Measurements from ENCODE around the gene OR2D2.
A peak's percentile ranks its signal among the peaks of the same experiment; 100 is the strongest.
"Not testable (repeated sequence)": the region's sequence is repeated elsewhere in the genome, so short reads cannot be mapped to it uniquely, and the experiment has no call there.

The OR2D2 gene

GRCh38 chr11:6892400-6892799 lies at the start of gene OR2D2:
Gene OR2D2 (minus strand): TSS chr11:6892500. CDS start chr11:6892500, 0 bp downstream.
- DNase-seq (ENCODE audit: low spot score), result no peak

- no peak for DNase-seq (ENCODE audit: low spot score)
These were observed 49.7 kb upstream of the OR2D2 start for GRCh38 chr11:6941970-6942369.

- no peak for DNase-seq (ENCODE audit: low spot score)
These were observed 39.8 kb upstream of the OR2D2 start for GRCh38 chr11:6932145-6932544.

GRCh38 chr11:6931146-6931713 lies 38.9 kb upstream of the OR2D2 start:
- no peak for DNase-seq (ENCODE audit: low spot score)

- DNase-seq (ENCODE audit: low spot score), result no peak
These were observed 36.6 kb upstream of the OR2D2 start for GRCh38 chr11:6928916-6929315.

- no peak for DNase-seq (ENCODE audit: low spot score)
These were observed 34.8 kb upstream of the OR2D2 start for GRCh38 chr11:6927030-6927617.

GRCh38 chr11:6926208-6927029 lies 34.1 kb upstream of the OR2D2 start, which contains the start of gene ZNF215:
Gene ZNF215 (plus strand): TSS chr11:6926426. CDS start chr11:6932273, 5,847 bp downstream.
- peak; percentile 49 for DNase-seq (ENCODE audit: low spot score)

GRCh38 chr11:6925636-6926207 lies 33.4 kb upstream of the OR2D2 start:
- DNase-seq (ENCODE audit: low spot score), result no peak

- DNase-seq (ENCODE audit: low spot score), result no peak
These were observed 32.8 kb upstream of the OR2D2 start for GRCh38 chr11:6925007-6925577.

- DNase-seq (ENCODE audit: low spot score), result no peak
These were observed 28.4 kb upstream of the OR2D2 start, which contains the start of gene OR2D3 for GRCh38 chr11:6920702-6921101. Gene OR2D3 (plus strand): TSS chr11:6921002. CDS start chr11:6921002, 0 bp downstream.

- DNase-seq (ENCODE audit: low spot score), result no peak
These were observed 27.4 kb upstream of the OR2D2 start for GRCh38 chr11:6919698-6920097.

GRCh38 chr11:6911948-6912347 lies 19.6 kb upstream of the OR2D2 start:
- DNase-seq (ENCODE audit: low spot score), result no peak

GRCh38 chr11:6911378-6911777 lies 19.1 kb upstream of the OR2D2 start:
- no peak for DNase-seq (ENCODE audit: low spot score)

GRCh38 chr11:6904804-6905203 lies 12.5 kb upstream of the OR2D2 start:
- not testable (repeated sequence) for DNase-seq (ENCODE audit: low spot score)

GRCh38 chr11:6900327-6900999 lies 8.2 kb upstream of the OR2D2 start:
- DNase-seq (ENCODE audit: low spot score), result no peak

- DNase-seq (ENCODE audit: low spot score), result no peak
These were observed 6.6 kb upstream of the OR2D2 start for GRCh38 chr11:6898911-6899310.

- DNase-seq (ENCODE audit: low spot score), result no peak
These were observed 2.7 kb upstream of the OR2D2 start for GRCh38 chr11:6895010-6895409.

- no peak for DNase-seq (ENCODE audit: low spot score)
These were observed 1.8 kb upstream of the OR2D2 start for GRCh38 chr11:6894097-6894496.

GRCh38 chr11:6889835-6890234 lies 2.5 kb downstream of the OR2D2 start:
- no peak for DNase-seq (ENCODE audit: low spot score)

GRCh38 chr11:6888830-6889229 lies 3.5 kb downstream of the OR2D2 start:
- no peak for DNase-seq (ENCODE audit: low spot score)

GRCh38 chr11:6887711-6888110 lies 4.6 kb downstream of the OR2D2 start:
- not testable (repeated sequence) for DNase-seq (ENCODE audit: low spot score)

GRCh38 chr11:6882751-6883150 lies 9.5 kb downstream of the OR2D2 start:
- DNase-seq (ENCODE audit: low spot score), result no peak

Data from hematopoietic multipotent progenitor cell treated with erythropoietin and hydrocortisone succinate and interleukin-3 and kit ligand, for 15 days (in vitro differentiated cells).